Spleen (tissue), 11 donors: ENCODE data around the gene GMCL2. TPM values are rescaled to one million over a fixed set of nuclear protein-coding genes. Genes with fewer than 3 reads are reported as not detected.

ENCODE experiments used
- DNase-seq: peaks from one replicate; pipeline ENCODE4 v3.0.0-alpha.2; 2020
- H3K27ac ChIP-seq, 8 donors: fragments of 200-600 bp; sonication (generic) in 7 of 8; 1 replicate in 4 of 8; 2 replicates in 4 of 8; pipeline versions ENCODE4 v1.5.0 to v1.8.0; 2016 to 2021; ENCODE audit warnings: inconsistent platforms in 4 of 8, mild to moderate bottlenecking in 4 of 8, moderate library complexity in 1 of 8
- H3K27me3 ChIP-seq, 7 donors: fragments of 200-600 bp; sonication (generic) in 6 of 7; replicated peaks in 1 of 7; 1 replicate in 4 of 7; 2 replicates in 3 of 7; pipeline versions ENCODE4 v1.5.0 to v1.8.0; 2016 to 2021; ENCODE audit warnings: inconsistent platforms in 3 of 7, mild to moderate bottlenecking in 1 of 7
- H3K36me3 ChIP-seq, 6 donors: fragments of 200-600 bp; sonication (generic) in 5 of 6; 1 replicate in 4 of 6; 2 replicates in 2 of 6; pipeline versions ENCODE4 v1.5.0 to v1.8.0; 2016 to 2021; ENCODE audit warnings: inconsistent platforms in 2 of 6
- H3K4me1 ChIP-seq, 6 donors: fragments of 200-600 bp; sonication (generic) in 5 of 6; 1 replicate in 3 of 6; 2 replicates in 3 of 6; pipeline versions ENCODE4 v1.5.0 to v1.8.0; 2016 to 2021; ENCODE audit warnings: inconsistent platforms in 3 of 6
- H3K4me3 ChIP-seq, 8 donors: fragments of 200-600 bp; sonication (generic) in 7 of 8; 1 replicate in 4 of 8; 2 replicates in 4 of 8; pipeline versions ENCODE4 v1.5.0 to v1.8.0; 2016 to 2021; ENCODE audit warnings: inconsistent platforms in 4 of 8, mild to moderate bottlenecking in 4 of 8, moderate library complexity in 2 of 8
- H3K9me3 ChIP-seq, 8 donors: fragments of 200-600 bp; sonication (generic) in 7 of 8; 1 replicate in 4 of 8; 2 replicates in 4 of 8; pipeline versions ENCODE4 v1.5.0 to v1.8.0; 2016 to 2021; ENCODE audit warnings: inconsistent platforms in 4 of 8
- POLR2A ChIP-seq, 3 donors: fragments of 450-650 bp; IDR thresholded peaks; one replicate each; pipeline ENCODE4 v1.5.1; 2017; ENCODE audit warnings: antibody characterized with exemption in 3 of 3, mild to moderate bottlenecking in 1 of 3
- POLR2AphosphoS5 ChIP-seq, 3 donors: sonication (generic); formaldehyde crosslinking; IDR thresholded peaks; one replicate each; pipeline ENCODE4 v1.5.1; 2017; ENCODE audit warnings: antibody characterized with exemption in 3 of 3
- WGBS, 5 donors: extraction: QIAGEN DNeasy Blood & Tissue Kit in 3 of 5; methylation state at CpG; one replicate each; pipeline versions ENCODE4 v1.1.5 to v1.1.7; 2013 to 2018; 5-methylcytosine and 5-hydroxymethylcytosine counted together
- intact Hi-C: fragments of 100-400 bp; cut with DNase I; formaldehyde crosslinking; loops from one replicate; pipeline ENCODE4 v1.15.0; 2023; ENCODE audit warnings: low total_unique reads
- polyA plus RNA-seq, 3 donors: library from polyadenylated mRNA; stranded (reverse); fragments of 200-250 nt; gene quantifications; one replicate each; pipeline ENCODE4 v1.2.1, GENCODE V29; 2013
- total RNA-seq, 7 donors: library from RNA; depleted of rRNA in 3 of 7; stranded (reverse); fragments of >200 nt in 3 of 7; fragmentation: NEBNext Ultra II Directional in 4 of 7; extraction: Animal tissue kit (Norgen Biotek cat#: 25700) in 4 of 7; gene quantifications; one replicate each; pipeline versions ENCODE4 v1.1.0 to v1.2.1, GENCODE V29; 2016 to 2021
- TF ChIP-seq, protein P1 (sequence below), 11 experiments: fragments of 200-600 bp in 7 of 11; fragments of 450-650 bp in 4 of 11; sonication (generic) in 4 of 11; IDR thresholded peaks in 8 of 11; conservative IDR thresholded peaks in 3 of 11; 1 replicate in 7 of 11; 2 replicates in 4 of 11; pipeline versions ENCODE4 v1.4.0 to v1.8.0; 2016 to 2021; ENCODE audit warnings: antibody characterized with exemption in 11 of 11, inconsistent platforms in 4 of 11, mild to moderate bottlenecking in 1 of 11
- donor health status: healthy with polysubstance abuse.
- donor health status: DM: no; HTN: no; CAD: no; lungs with moderate emphysema.
- donor health status: DM: no; HTN: no; CAD: no.
- donor health status: Bipolar disorder and iron deficiency.
- donor health status: healthy.
- donor health status: DM: no; HTN: no; CAD: no.
- donor health status: DM: yes; HTN: yes; CAD: no.

Gene GMCL2
- total and polyA plus RNA-seq, 10 donors, result 0.03 TPM; not detected in 9

DNA sequence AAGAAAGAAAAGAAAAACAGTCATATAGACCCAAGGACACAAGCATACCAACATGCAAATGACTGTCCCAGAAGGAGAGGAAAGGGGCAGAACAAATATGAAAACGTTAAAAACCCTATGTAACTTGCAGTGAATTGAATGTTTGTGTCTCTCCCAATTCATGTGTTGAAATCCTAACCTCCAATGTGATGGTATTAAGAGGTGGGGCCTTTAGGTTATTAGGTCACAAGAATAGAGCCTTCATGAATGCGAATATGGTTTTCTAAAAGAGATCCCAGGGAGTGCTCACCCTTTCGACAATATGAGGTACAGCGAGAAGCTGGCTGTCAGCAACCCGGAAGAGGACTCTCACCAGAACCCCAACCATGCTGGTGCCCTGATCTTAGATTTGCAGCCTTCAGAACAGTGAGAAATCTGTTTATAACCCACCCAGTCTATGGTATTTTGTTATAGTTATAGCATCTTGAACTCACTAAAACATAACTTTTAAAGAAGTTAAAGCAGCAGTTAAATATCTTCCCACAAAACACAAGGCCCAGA lies 31.1 kb upstream of the GMCL2 start:
- peaks cover 0 to 100% (median 69%) of the 10 kb centered on the region in 6 donors for H3K36me3 ChIP-seq
- H3K4me3 ChIP-seq, result no peak overlapping the region
- WGBS, 5 donors, result 78 to 95% (median 83%) methylated on average over 5 of the region's 5 CpGs
- H3K27me3 ChIP-seq, result no peaks in the 10 kb centered on the region
- no peak overlapping the region for H3K27ac ChIP-seq
- H3K9me3 ChIP-seq, result no peaks in the 10 kb centered on the region
- intact Hi-C loops, result no loop called here
- TF ChIP-seq, protein P1, sequence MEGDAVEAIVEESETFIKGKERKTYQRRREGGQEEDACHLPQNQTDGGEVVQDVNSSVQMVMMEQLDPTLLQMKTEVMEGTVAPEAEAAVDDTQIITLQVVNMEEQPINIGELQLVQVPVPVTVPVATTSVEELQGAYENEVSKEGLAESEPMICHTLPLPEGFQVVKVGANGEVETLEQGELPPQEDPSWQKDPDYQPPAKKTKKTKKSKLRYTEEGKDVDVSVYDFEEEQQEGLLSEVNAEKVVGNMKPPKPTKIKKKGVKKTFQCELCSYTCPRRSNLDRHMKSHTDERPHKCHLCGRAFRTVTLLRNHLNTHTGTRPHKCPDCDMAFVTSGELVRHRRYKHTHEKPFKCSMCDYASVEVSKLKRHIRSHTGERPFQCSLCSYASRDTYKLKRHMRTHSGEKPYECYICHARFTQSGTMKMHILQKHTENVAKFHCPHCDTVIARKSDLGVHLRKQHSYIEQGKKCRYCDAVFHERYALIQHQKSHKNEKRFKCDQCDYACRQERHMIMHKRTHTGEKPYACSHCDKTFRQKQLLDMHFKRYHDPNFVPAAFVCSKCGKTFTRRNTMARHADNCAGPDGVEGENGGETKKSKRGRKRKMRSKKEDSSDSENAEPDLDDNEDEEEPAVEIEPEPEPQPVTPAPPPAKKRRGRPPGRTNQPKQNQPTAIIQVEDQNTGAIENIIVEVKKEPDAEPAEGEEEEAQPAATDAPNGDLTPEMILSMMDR (IDR thresholded peaks at IDR 0.05 in 8 of 11, conservative IDR thresholded peaks at IDR 0.05 in 3 of 11), result no peak
- TF ChIP-seq POLR2AphosphoS5 (IDR thresholded peaks at IDR 0.05), result no peak
- no peak for TF ChIP-seq POLR2A (IDR thresholded peaks at IDR 0.05)
- H3K4me1 ChIP-seq, result peaks cover 0 to 67% (median 28%) of the 10 kb centered on the region in 6 donors
- no peak for DNase-seq

DNA sequence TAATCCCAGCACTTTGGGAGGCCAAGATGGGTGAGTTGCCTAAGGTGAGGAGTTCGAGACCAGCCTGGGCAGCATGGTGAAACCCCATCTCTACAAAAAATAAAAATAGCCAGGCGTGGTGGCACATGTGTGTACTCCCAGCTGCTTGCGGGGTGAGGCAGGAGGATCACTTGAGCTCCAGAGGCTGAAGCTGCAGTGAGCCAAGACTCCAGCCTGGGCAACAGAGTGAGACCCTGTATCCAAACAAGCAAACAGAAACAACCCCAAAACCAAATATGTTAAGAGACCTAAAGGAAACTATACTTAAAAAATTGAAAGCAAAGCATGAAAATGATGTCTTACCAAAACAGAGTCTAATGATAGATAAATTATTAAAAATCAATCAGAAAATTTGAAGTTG lies 29.6 kb upstream of the GMCL2 start:
- intact Hi-C loops, result no loop called here
- H3K4me1 ChIP-seq, result peaks cover 0 to 72% (median 34%) of the 10 kb centered on the region in 6 donors
- no peaks in the 10 kb centered on the region for H3K27me3 ChIP-seq
- no peaks in the 10 kb centered on the region for H3K9me3 ChIP-seq
- peak overlapping the region in 7 of 8 donors; percentile 24 to 82 (median 65) for H3K27ac ChIP-seq
- DNase-seq, result no peak
- 75 to 96% (median 83%) methylated on average over 3 of the region's 3 CpGs for WGBS, 5 donors
- no peak overlapping the region for H3K4me3 ChIP-seq
- peaks cover 0 to 100% (median 69%) of the 10 kb centered on the region in 6 donors for H3K36me3 ChIP-seq
- TF ChIP-seq, protein P1 (IDR thresholded peaks at IDR 0.05 in 8 of 11, conservative IDR thresholded peaks at IDR 0.05 in 3 of 11), result no peak
- TF ChIP-seq POLR2AphosphoS5 (IDR thresholded peaks at IDR 0.05), result no peak
- no peak for TF ChIP-seq POLR2A (IDR thresholded peaks at IDR 0.05)

DNA sequence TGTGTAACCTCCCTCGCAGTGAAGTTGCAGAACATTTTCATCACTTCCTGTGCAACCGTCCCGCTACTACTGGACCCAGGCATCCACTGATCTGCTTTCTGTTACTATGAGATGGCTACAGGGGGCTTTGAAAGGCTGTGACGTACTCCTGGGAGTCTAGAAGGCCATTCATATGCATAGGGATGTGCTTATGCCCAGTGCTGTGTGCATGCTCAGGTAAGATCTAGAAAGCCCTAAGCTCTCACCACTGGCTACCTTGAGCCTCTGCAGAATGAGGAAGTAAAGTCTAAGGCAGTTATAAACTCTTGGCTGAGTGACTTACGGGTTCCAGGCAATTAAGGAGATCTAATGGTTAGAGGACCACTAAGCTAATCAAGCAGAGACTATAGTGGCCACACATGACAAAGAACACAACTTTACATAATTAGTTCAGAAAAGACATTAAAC lies 28.9 kb upstream of the GMCL2 start:
- WGBS, 5 donors, result 53 to 72% (median 57%) methylated on average over 5 of the region's 5 CpGs
- Histone ChIP-seq H3K27me3 (no peaks in the 10 kb centered on the region), H3K27ac (peak overlapping the region in 7 of 8 donors; percentile 24 to 82 (median 66)), H3K9me3 (no peaks in the 10 kb centered on the region), H3K4me1 (peaks cover 0 to 69% (median 32%) of the 10 kb centered on the region in 6 donors), H3K4me3 (peak overlapping the region in 1 of 8 donors; percentile 11), H3K36me3 (peaks cover 0 to 100% (median 73%) of the 10 kb centered on the region in 6 donors)
- DNase-seq, result no peak
- intact Hi-C loops, result no loop called here
- TF ChIP-seq POLR2AphosphoS5 (IDR thresholded peaks at IDR 0.05), result no peak
- TF ChIP-seq, protein P1 (IDR thresholded peaks at IDR 0.05 in 8 of 11, conservative IDR thresholded peaks at IDR 0.05 in 3 of 11), result no peak
- no peak for TF ChIP-seq POLR2A (IDR thresholded peaks at IDR 0.05)

DNA sequence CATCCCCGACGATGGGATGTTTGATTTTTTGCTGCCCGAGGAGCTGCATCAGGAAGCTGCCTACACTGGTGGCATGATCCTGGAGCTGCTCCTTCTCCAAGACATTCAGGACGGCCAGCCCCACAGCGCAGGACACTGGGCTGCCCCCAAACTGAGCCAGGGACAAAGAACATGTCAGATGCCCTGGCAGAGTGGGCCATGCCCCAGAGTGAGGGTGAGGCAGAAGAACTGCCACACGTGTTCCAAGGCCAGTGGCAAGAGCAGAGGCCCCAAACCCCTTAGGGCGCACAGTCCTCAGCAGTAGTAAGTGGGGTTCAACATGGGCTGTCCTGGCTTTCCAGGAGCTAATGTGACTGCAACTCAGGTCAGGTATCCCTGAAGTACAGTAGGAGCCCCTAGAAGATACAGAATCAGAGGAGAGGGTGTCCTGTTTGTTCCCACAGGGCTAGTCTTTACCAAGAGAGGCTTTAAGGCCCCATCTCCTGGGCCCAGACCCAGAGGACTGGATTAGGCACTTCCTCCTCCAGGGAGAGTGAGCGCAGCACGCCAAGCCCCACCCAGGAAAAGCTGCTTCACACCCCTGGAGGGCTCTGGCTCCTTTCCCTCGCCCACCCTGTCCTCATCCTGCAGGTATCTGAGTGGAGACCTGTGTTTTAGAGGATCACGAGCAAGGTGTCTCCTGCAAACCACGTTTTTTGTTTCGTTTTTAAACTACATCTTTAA lies 28.3 kb upstream of the GMCL2 start:
- TF ChIP-seq POLR2AphosphoS5 (IDR thresholded peaks at IDR 0.05) (peak in 2 of 3 donors; percentile 28 to 62), POLR2A (IDR thresholded peaks at IDR 0.05) (no peak)
- TF ChIP-seq, protein P1 (IDR thresholded peaks at IDR 0.05 in 8 of 11, conservative IDR thresholded peaks at IDR 0.05 in 3 of 11), result no peak
- no peaks in the 10 kb centered on the region for H3K9me3 ChIP-seq
- WGBS, 5 donors, result 60 to 83% (median 69%) methylated on average over 10 to 13 of the region's 13 CpGs
- DNase-seq, result no peak
- intact Hi-C loops, result no loop called here
- no peaks in the 10 kb centered on the region for H3K27me3 ChIP-seq
- H3K4me3 ChIP-seq, result no peak overlapping the region
- peak overlapping the region in 7 of 8 donors; percentile 18 to 82 (median 66) for H3K27ac ChIP-seq
- peaks cover 0 to 66% (median 33%) of the 10 kb centered on the region in 6 donors for H3K4me1 ChIP-seq
- H3K36me3 ChIP-seq, result peaks cover 0 to 100% (median 79%) of the 10 kb centered on the region in 6 donors
